Stimulated activated CD4-positive, alpha-beta T cell treated with anti-CD3 and anti-CD28 coated beads, Interleukin-12 subunit alpha, Interleukin-12 subunit beta, amount 100 ng/mL, for 48 hours (primary cell): Measurements from ENCODE around the gene TSHZ3.

Source experiments
- DNase-seq, 3 donors: peaks; one replicate each; pipeline ENCODE4 v3.0.0-alpha.2; 2020; ENCODE audit warnings: low read depth in 2 of 3, low spot score in 1 of 3

The TSHZ3 gene

DNA sequence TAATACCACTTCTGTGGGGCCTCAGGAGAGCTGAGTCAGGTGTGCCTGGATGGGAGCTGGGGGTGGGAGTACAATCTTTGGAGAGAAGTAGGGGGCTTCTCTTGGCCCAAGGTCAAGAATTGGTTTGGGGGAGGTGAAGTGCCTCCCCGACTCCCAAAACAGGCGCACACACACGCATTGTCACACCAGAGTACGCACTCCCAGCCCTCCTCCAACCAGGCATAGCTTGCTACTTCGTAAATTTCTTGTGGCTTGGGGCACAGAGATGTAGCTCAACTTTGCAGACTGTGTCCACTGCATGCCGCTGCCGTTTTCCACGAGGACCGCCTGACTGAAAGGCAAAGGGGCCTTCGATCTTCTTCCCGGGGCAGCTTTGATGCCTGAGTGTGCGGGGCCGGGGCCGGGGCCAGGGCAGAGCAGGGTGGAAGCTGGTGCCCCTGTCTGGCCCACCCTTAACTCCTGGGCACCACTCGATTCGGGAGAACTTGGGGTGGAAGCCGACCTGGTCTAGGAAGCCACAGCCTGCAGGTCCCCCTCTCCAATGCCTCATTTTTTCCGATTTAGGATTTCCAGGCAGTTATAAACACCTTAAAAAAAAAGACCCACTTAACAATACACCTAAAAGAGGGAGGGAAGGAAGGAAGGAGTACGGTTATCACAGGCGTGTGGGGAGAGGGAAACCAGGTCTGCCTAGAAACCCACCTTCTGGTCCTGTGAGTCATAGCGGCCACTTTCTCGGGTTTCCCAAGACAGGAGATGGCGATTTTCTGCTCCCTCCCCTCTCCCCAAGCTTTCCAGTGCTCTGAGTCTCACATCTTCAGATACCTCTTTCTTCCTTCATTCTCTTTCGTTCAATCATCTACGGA, 5.8 kb upstream of the TSHZ3 start:
- DNase-seq = no peak

GRCh38 chr19:31354316-31354715, 5.1 kb upstream of the TSHZ3 start:
- no peak for DNase-seq

DNA sequence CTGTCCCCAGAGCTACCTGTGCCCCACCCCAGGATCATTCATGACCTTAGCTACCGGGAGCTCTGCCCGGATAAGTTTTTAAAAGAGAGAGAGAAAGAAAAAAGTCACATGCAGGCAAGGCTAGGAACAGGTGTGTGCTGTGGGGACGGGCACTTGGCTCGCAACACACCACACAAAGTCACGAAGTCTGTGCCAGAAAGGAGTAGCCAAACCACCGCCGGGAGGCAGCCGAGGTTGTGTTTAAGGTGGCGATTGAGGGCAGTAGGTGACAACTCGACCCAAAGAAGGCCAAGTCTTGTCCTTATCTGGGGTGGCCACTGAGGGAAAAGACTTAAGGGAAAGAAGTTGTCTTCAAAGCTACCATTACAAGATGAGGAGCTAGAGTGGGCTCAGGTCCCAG, 4.6 kb upstream of the TSHZ3 start:
- DNase-seq = no peak

GRCh38 chr19:31352782-31353651, 3.8 kb upstream of the TSHZ3 start:
- no peak for DNase-seq

DNA sequence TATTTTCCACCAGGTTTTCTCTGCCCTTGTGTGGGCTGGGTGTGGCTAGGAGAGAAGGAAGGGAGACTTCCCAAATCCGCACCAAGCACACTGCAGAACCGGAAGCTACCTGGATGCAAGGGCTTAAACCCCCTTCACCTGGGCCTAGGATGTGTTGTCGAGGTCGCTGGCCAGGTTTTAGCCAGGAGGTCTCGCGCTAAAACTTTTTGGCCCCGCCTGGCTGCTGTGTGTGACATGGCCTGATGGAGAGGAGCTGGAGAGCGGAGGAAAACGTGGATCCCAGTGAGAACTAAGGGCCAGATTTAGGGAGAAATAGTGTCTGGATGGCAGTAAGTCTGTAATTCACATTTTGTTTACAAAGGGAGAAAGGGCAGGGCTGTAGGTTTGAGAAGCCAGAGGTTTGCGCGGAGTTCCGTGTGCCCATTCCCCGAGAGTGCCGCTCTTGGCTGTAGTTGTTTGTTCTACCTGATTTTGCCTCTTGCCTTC, 3.1 kb upstream of the TSHZ3 start:
- no peak for DNase-seq

GRCh38 chr19:31351855-31352195, 2.6 kb upstream of the TSHZ3 start:
- no peak for DNase-seq

DNA sequence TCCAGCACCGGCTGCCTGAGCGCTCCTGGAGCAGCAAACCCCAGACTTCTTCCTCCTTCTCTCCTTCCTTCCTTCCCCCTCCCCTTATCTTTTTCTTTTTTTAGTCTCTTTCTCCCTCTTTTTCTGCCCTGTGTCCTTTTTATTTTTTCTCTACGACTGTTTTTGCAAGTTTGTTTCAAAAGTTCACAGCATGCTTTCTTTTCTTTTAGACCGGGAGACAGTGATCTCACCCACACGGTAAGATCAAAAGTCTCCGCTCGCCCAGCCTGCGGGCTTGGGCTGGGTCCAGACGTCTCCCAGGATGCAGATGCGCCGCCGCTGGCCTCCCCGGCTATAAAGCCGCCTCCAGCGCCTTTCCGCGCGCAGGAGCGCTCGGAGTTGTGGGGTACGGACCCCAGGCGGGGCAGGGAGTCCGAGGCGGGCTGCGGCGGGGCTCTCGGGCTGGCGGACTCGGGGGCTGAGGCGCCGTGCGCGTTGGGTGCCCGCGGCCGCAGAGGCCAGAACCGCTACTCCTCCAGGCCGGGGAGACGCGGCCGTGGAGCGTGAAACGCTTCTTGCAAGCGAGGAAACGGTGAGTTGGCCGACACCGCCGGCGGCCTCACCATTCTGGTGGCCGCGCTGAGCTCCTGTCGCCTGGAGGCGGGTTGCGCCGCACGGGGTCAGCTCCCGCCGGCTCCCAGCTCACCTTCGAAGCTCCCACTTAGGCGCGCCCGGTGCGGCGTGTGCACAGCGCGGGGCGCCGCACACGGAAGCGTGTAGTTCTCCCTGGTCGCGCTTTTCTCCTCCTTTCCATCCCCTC, 2.0 kb upstream of the TSHZ3 start:
- no peak for DNase-seq

GRCh38 chr19:31350693-31351055, 1.4 kb upstream of the TSHZ3 start:
- DNase-seq = no peak

GRCh38 chr19:31350033-31350692, 927 bp upstream of the TSHZ3 start:
- DNase-seq = no peak

- DNase-seq = no peak
Observed at GRCh38 chr19:31348481-31349159, 616 bp downstream of the TSHZ3 start.

- DNase-seq = no peak
Observed at GRCh38 chr19:31347828-31348392, 1.3 kb downstream of the TSHZ3 start.

GRCh38 chr19:31347354-31347753, 1.9 kb downstream of the TSHZ3 start:
- no peak for DNase-seq

- DNase-seq = no peak
Observed at GRCh38 chr19:31346184-31347059, 2.8 kb downstream of the TSHZ3 start.

GRCh38 chr19:31344403-31344802, 4.8 kb downstream of the TSHZ3 start:
- no peak for DNase-seq

DNA sequence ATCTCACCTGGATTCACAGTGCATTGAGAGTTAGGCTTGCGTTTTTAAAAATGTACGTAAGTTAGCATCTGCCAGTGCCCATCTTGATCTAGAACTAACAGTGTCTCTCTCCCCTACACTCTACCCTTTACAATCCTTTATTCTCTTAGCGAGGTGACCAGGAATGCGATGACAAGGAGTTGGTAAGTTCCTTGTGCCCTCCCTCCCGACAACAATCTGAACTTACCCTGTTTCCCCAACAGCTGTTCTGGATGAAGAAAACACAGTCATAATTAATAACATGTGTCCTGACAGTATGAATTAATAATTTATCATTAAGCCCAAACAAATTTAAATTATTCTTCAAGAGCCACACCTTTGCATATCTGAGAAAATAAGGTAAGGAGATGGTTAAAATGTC, 6.3 kb downstream of the TSHZ3 start:
- DNase-seq = no peak

DNA sequence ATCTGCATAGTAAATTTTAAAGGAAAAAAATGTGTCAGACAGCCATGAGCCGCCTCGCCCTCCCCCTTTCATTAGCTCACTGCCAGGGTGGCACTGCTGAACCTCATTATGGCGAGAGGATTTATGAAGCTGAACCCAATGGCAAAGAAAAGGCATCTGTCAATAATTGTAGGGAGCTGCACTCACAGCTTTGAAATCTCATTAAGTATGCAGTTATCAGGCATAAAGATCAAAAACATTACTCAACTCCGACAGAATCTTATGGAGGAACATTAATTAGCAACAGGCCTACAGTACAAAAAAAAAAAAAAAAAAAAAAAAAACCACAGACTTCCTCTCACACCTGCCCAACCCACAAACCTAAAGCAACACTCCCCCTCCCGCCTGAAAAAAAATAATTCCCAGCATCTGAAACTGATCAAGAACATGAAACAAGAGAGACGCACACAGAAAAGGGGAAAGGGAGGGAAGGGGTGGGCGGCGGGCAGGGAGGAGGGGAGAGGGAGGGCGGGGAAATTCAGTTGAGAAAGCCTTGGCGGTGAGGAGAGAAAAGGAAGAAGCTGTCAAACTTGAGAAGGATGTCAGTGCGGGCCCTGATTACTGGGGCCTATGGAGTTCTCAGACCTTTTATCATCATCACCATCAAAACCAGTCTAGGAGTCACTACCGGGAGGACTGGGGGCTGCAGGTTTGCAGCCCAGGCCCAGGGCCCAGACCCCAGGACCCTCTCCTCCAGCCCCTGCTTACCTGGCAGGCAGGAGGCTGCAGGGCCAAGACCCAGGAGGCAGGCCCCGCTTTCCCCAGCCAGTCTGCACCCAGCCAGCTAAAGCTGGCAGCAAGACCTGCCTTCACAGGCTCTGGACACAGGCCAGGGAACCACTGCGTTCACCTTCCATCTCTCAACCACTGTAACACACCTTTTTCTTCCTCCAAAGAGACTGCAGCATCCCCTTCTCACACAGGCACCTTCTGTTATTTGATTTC, 8.9 kb downstream of the TSHZ3 start:
- no peak for DNase-seq

DNA sequence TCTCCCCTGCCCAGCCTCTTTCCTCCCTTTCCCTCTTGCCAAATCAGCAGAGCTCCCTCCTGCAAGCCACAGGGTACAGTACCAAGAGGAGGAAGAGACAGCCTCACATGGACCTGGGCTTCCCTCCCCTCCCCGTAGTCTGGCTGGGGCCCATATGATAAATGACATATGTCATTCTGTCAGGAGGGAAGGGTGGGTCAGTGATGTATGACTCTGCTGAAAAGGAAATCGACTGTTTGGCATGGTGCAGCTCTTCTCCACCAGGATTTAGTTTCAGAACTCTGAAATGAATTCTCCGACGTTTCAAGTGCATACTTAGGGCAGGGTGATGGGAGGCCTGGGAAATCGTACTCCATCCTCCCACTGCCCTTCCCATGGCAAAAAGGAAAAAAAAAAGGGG, 9.8 kb downstream of the TSHZ3 start:
- no peak for DNase-seq
